ENCODE measurements around the gene P2RY11. TPM values are rescaled to one million over a fixed set of nuclear protein-coding genes. Genes with fewer than 3 reads are reported as not detected.

Gene P2RY11
- polyA plus RNA-seq, 2 of the 4 experiments (the other 2 are of a cell fraction) = 1.9 to 6.4 TPM

DNA sequence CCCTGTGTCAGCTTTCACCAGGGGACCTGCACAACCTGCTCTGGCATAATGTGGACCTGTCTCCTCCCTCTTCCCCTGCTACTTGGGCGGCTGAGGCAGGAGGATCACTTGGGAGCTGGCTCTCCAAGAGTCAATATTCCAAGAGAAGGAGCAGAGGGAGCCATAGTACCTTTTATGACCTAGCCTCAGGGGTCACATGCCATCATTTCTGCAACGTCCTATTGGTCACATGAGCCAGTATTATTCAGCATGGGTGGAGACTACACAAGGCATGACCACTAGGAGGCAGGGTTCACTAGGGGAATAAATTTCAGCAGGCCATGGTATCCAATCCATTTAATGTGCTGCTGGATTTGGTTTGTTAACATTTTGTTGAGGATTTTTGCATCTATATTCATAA lies 37.3 kb upstream of the P2RY11 start:
- H3K27ac ChIP-seq = no peak overlapping the region
- DNase-seq (ENCODE audit: low read depth in 1 of 2, low spot score in 1 of 2) (peak in 1 of 2 experiments; percentile 62), FAIRE-seq (no peak), ATAC-seq (peak; percentile 43 to 62; a peak in 3 of 6 replicates)
- H3K4me3 ChIP-seq = no peak overlapping the region
- 44% methylated on average over 2 of the region's 2 CpGs for WGBS (ENCODE audit: missing lambda C conversion rate)
- CTCF ChIA-PET = no interaction called here
- POLR2A ChIA-PET = no interaction called here
- H3K9me3 ChIP-seq = no peaks in the 10 kb centered on the region; the same call in 2 of the 3 replicates
- H3K4me1 ChIP-seq = peaks cover 8% of the 10 kb centered on the region
- no peak overlapping the region for H3K4me2 ChIP-seq
- peak in 1 of 2 experiments; percentile 40; a peak in 3 of 5 replicates for TF ChIP-seq RAD21 (conservative IDR thresholded peaks at IDR 0.05 in 1 of 2, IDR thresholded peaks at IDR 0.05 in 1 of 2)
- no peak for TF ChIP-seq SREBF2 (IDR thresholded peaks at IDR 0.05)
- TF ChIP-seq HDAC2 (IDR thresholded peaks at IDR 0.05) = no peak
- peak; percentile 82 for TF ChIP-seq USF2 (IDR thresholded peaks at IDR 0.05)

DNA sequence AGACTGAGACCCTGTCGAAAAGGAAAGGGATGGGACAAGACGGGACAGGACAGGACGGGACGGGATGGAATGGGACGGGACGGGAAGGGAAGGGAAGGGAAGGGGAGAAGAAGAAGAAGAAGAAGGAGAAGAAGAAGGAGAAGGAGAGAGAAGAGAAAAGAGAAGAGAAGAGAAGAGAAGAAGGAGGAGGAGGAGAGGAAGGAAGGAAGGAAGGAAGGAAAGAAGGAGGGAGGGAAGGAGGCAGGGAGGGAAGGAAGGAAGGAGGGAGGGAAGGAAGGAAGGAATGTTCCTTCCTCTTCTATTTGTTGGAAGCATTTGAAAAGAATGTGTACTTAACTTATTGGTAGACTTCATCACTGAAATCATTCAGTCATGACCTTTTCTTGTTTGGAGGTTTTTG lies 35.0 kb upstream of the P2RY11 start:
- CTCF ChIA-PET = no interaction called here
- Histone ChIP-seq H3K4me2 (no peak overlapping the region), H3K27ac (no peak overlapping the region), H3K9me3 (no peaks in the 10 kb centered on the region; the same call in 2 of the 3 replicates), H3K4me1 (peaks cover 6% of the 10 kb centered on the region; the same call in 1 of the 3 replicates), H3K4me3 (no peak overlapping the region)
- 63% methylated on average over 6 of the region's 6 CpGs for WGBS (ENCODE audit: missing lambda C conversion rate)
- ATAC-seq (no peak), FAIRE-seq (no peak), DNase-seq (ENCODE audit: low read depth in 1 of 2, low spot score in 1 of 2) (no peak)
- POLR2A ChIA-PET = no interaction called here
- TF ChIP-seq CBX8 (IDR thresholded peaks at IDR 0.05) (no peak), FOSB (CRISPR knock-in tag; IDR thresholded peaks at IDR 0.05) (no peak), EHF (CRISPR knock-in tag; IDR thresholded peaks at IDR 0.05) (no peak), MAFK (IDR thresholded peaks at IDR 0.05; ENCODE audit: partially characterized antibody) (no peak), KDM1A (IDR thresholded peaks at IDR 0.05; ENCODE audit: low read depth) (no peak), HEYL (CRISPR knock-in tag; IDR thresholded peaks at IDR 0.05) (no peak), USF2 (IDR thresholded peaks at IDR 0.05) (no peak)
- TF ChIP-seq, protein P1, sequence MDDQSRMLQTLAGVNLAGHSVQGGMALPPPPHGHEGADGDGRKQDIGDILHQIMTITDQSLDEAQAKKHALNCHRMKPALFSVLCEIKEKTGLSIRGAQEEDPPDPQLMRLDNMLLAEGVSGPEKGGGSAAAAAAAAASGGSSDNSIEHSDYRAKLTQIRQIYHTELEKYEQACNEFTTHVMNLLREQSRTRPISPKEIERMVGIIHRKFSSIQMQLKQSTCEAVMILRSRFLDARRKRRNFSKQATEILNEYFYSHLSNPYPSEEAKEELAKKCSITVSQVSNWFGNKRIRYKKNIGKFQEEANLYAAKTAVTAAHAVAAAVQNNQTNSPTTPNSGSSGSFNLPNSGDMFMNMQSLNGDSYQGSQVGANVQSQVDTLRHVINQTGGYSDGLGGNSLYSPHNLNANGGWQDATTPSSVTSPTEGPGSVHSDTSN (IDR thresholded peaks at IDR 0.05) = no peak

DNA sequence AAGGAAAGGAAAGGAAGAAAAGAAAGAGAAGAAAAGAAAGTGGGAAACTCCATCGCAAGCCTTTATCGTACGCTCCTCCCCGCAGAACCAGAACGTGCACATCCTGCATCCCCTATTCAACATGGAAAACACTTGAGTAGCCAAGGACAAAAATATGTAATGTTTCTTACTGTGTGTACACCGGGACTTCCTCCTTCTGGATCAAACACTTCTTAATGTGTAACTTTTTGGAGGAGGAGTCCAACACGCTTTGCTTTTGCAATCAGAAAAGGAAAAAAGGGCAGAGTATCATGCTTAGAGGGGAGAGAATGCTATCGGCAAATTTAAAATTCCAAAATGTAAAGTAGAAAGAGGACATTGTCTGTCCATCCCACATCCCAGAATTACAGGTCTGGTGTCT lies 33.2 kb upstream of the P2RY11 start:
- Histone ChIP-seq H3K9me3 (no peaks in the 10 kb centered on the region; the same call in 2 of the 3 replicates), H3K4me2 (0 out of 3 replicates have a peak overlapping the region, but pooled peaks have one; percentile 8), H3K27ac (no peak overlapping the region), H3K4me3 (no peak overlapping the region), H3K4me1 (peaks cover 6% of the 10 kb centered on the region; the same call in 1 of the 3 replicates)
- ChIA-PET POLR2A (no interaction called here), CTCF (interaction anchor here (0.5 to 0.6 kb wide), 2 partner anchors 78 to 1452 kb away, joined by 3 to 4 read pairs; no protein-coding TSS in a partner anchor)
- FAIRE-seq = no peak
- no peak for ATAC-seq
- 61% methylated on average over 8 of the region's 8 CpGs for WGBS (ENCODE audit: missing lambda C conversion rate)
- TF ChIP-seq CHD4 (IDR thresholded peaks at IDR 0.05; ENCODE audit: borderline replicate concordance) (no peak), CTCF (IDR thresholded peaks at IDR 0.05) (no peak), USF2 (IDR thresholded peaks at IDR 0.05) (no peak), JUN (IDR thresholded peaks at IDR 0.05) (no peak), POLR2AphosphoS2 (conservative IDR thresholded peaks at IDR 0.05; ENCODE audit: low read length) (no peak), POLR2A (IDR thresholded peaks at IDR 0.05; ENCODE audit: low read length) (no peak)
- no peak for DNase-seq (ENCODE audit: low read depth in 1 of 2, low spot score in 1 of 2)
